HCT116 (cell line): ENCODE measurements around the gene ELFN2. TPM values are rescaled to one million over a fixed set of nuclear protein-coding genes. Genes with fewer than 3 reads are reported as not detected.

Experiments
- ATAC-seq: fragments of 200-7000 bp; cut with Tn5 transposase; 2 replicates; pipeline ENCODE4 v1.9.1; 2020; ENCODE audit warnings: mild to moderate bottlenecking, moderate library complexity
- BruUV-seq: library from RNA; stranded (reverse); fragments of 400-500 nt; replicated peaks from 2 replicates; lab custom pipeline; 2021; lab: Mats Ljungman, UMichigan
- CTCF ChIA-PET: fragments of 300-600 bp; sonication (Branson Sonifier 250); formaldehyde crosslinking; loops from one replicate; lab custom pipeline; 2021; ENCODE audit warnings: antibody characterized with exemption; lab: Charles Lee
- POLR2A ChIA-PET: fragments of 300-600, 350-600 bp; sonication (Branson Sonifier 250); formaldehyde crosslinking; loops from one replicate; lab custom pipeline; 2021; ENCODE audit warnings: antibody characterized with exemption; lab: Charles Lee
- RAD21 ChIA-PET, 2 experiments: fragments of 300-600 bp; sonication (Branson Sonifier 250); formaldehyde crosslinking; loops; one replicate each; lab custom pipeline; 2023; ENCODE audit warnings: low total read pairs in 2 of 2; ENCODE audit not compliant: uncharacterized antibody in 2 of 2, unreplicated experiment in 2 of 2, low non-redundant PET in 1 of 2; lab: Charles Lee
- DNase-seq: peaks from one replicate; pipeline ENCODE4 v3.0.0-alpha.2; 2010; ENCODE audit warnings: low read depth, low spot score
- H2AFZ ChIP-seq: fragments of 200-600 bp; shearing (Covaris generic), sonication (generic); 2 replicates; pipeline ENCODE4 v1.6.1; 2017; ENCODE audit warnings: low read depth, mixed run types, mixed read lengths, antibody characterized with exemption, low read length; ENCODE audit not compliant: poor library complexity, severe bottlenecking
- H3K27ac ChIP-seq: 2 replicates; pipeline ENCODE4 v1.5.1; 2012; ENCODE audit warnings: low read depth, low read length
- H3K27me3 ChIP-seq: fragments of 200-600 bp; sonication (generic); 2 replicates; pipeline ENCODE4 v1.6.1; 2016; ENCODE audit warnings: mixed run types, low read length, mixed read lengths; ENCODE audit not compliant: insufficient read depth
- H3K36me3 ChIP-seq, 2 experiments: fragments of 200-500 bp in 1 of 2; fragments of 200-600 bp in 1 of 2; sonication (Bioruptor generic) in 1 of 2; sonication (generic) in 1 of 2; 2 replicates each; pipeline versions ENCODE4 v1.5.1 to v1.6.1; 2014 to 2016; ENCODE audit warnings: low read length in 2 of 2, inconsistent platforms in 1 of 2, mixed read lengths in 1 of 2, mixed run types in 1 of 2; ENCODE audit not compliant: insufficient read depth in 2 of 2, control insufficient read depth in 1 of 2
- H3K4me1 ChIP-seq, 2 experiments: fragments of 200-600 bp in 1 of 2; sonication (generic) in 1 of 2; 2 replicates each; pipeline versions ENCODE4 v1.5.1 to v1.6.1; 2012 to 2017; ENCODE audit warnings: low read length in 2 of 2, inconsistent platforms in 1 of 2, mild to moderate bottlenecking in 1 of 2, mixed read lengths in 1 of 2, mixed run types in 1 of 2, moderate library complexity in 1 of 2; ENCODE audit not compliant: insufficient read depth in 2 of 2, control insufficient read depth in 1 of 2
- H3K4me2 ChIP-seq: fragments of 200-600 bp; sonication (generic); 2 replicates; pipeline ENCODE4 v1.6.1; 2017; ENCODE audit warnings: mixed run types, low read length, mixed read lengths
- H3K4me3 ChIP-seq, 2 experiments: fragments of 200-600 bp in 1 of 2; sonication (generic) in 1 of 2; replicated peaks in 1 of 2; 2 replicates each; pipeline ENCODE4 v1.5.1; 2011 to 2016; ENCODE audit warnings: low read length in 2 of 2, control low read depth in 1 of 2, low read depth in 1 of 2, mild to moderate bottlenecking in 1 of 2, mixed read lengths in 1 of 2, mixed run types in 1 of 2
- H3K79me2 ChIP-seq: fragments of 200-600 bp; sonication (generic); 2 replicates; pipeline ENCODE4 v1.6.1; 2017; ENCODE audit warnings: mild to moderate bottlenecking, mixed run types, low read length, moderate library complexity, mixed read lengths; ENCODE audit not compliant: insufficient read depth
- H3K9ac ChIP-seq: fragments of 200-600 bp; sonication (generic); 2 replicates; pipeline ENCODE4 v1.6.1; 2016; ENCODE audit warnings: low read length, mixed read lengths
- H3K9me2 ChIP-seq: fragments of 200-600 bp; sonication (generic), shearing (Covaris generic); 2 replicates; pipeline ENCODE4 v1.6.1; 2017; ENCODE audit warnings: mixed run types, mild to moderate bottlenecking, moderate library complexity; ENCODE audit not compliant: insufficient read depth
- H3K9me3 ChIP-seq, 2 experiments: fragments of 200-500 bp in 1 of 2; fragments of 200-600 bp in 1 of 2; sonication (Bioruptor generic) in 1 of 2; sonication (generic) in 1 of 2; 2 replicates each; pipeline ENCODE4 v1.6.1; 2014 to 2017; ENCODE audit warnings: low read length in 2 of 2, mixed read lengths in 2 of 2, inconsistent platforms in 1 of 2, low read depth in 1 of 2, mild to moderate bottlenecking in 1 of 2, mixed run types in 1 of 2, moderate library complexity in 1 of 2; ENCODE audit not compliant: control insufficient read depth in 1 of 2, insufficient read depth in 1 of 2
- H4K20me1 ChIP-seq: fragments of 200-600 bp; sonication (generic), shearing (Covaris generic); 2 replicates; pipeline ENCODE4 v1.6.1; 2017; ENCODE audit warnings: mixed run types, mild to moderate bottlenecking, moderate library complexity; ENCODE audit not compliant: insufficient read depth
- CBX3 ChIP-seq: IDR thresholded peaks from 2 replicates; pipeline ENCODE4 v1.6.1; 2012; ENCODE audit warnings: low read depth
- CEBPB ChIP-seq: IDR thresholded peaks from 2 replicates; pipeline ENCODE4 v1.6.1; 2012; ENCODE audit warnings: low read depth
- ELF1 ChIP-seq: IDR thresholded peaks from 2 replicates; pipeline ENCODE4 v1.6.1; 2012; ENCODE audit warnings: low read depth, borderline replicate concordance
- EZH2 ChIP-seq: fragments of 200-600 bp; sonication (generic); IDR thresholded peaks from 2 replicates; pipeline ENCODE4 v1.6.1; 2017; ENCODE audit warnings: antibody characterized with exemption, mixed run types
- JUND ChIP-seq: IDR thresholded peaks from 2 replicates; pipeline ENCODE4 v1.6.1; 2012
- MAX ChIP-seq: IDR thresholded peaks from 2 replicates; pipeline ENCODE4 v1.6.1; 2012
- POLR2A ChIP-seq: IDR thresholded peaks from 2 replicates; pipeline ENCODE4 v1.7.0; 2011; ENCODE audit warnings: borderline replicate concordance; ENCODE audit not compliant: insufficient read depth, insufficient read length; ENCODE audit errors: extremely low read depth
- RAD21 ChIP-seq: IDR thresholded peaks from 2 replicates; pipeline ENCODE4 v1.6.1; 2012; ENCODE audit warnings: low read depth, mild to moderate bottlenecking
- REST ChIP-seq: IDR thresholded peaks from 2 replicates; pipeline ENCODE4 v1.6.1; 2012; ENCODE audit warnings: low read depth
- SIN3A ChIP-seq: IDR thresholded peaks from 2 replicates; pipeline ENCODE4 v1.6.1; 2012; ENCODE audit warnings: low read depth
- SRF ChIP-seq: IDR thresholded peaks from 2 replicates; pipeline ENCODE4 v1.6.1; 2012; ENCODE audit warnings: low read depth
- ZFX ChIP-seq: fragments of 450-650 bp; IDR thresholded peaks from 2 replicates; pipeline ENCODE4 v1.6.1; 2017
- ZNF274 ChIP-seq: fragments of 200-500 bp; sonication (Bioruptor generic); IDR thresholded peaks from 2 replicates; pipeline ENCODE4 v1.6.1; 2014; ENCODE audit warnings: mild to moderate bottlenecking, low read depth, low read length, inconsistent platforms
- intact Hi-C: fragments of 100-400 bp; cut with micrococcal nuclease; formaldehyde crosslinking; loops from 2 replicates; pipeline ENCODE4 v1.10.0; 2022
- total RNA-seq: library from RNA; stranded (reverse); gene quantifications from one replicate; pipeline ENCODE4 v1.2.1, GENCODE V29; 2021; ENCODE audit not compliant: unreplicated experiment
- TF ChIP-seq, protein P1 (sequence below): IDR thresholded peaks from 2 replicates; pipeline ENCODE4 v1.6.1; 2012

Gene ELFN2
- total RNA-seq, 1 experiment from 2014 or later: 45.4 TPM

GRCh38 chr22:37393746-37394145 is 33.5 kb downstream of the ELFN2 start:
- no peaks in the 10 kb centered on the region for H3K9me2 ChIP-seq
- intact Hi-C loops: no loop called here
- CTCF ChIA-PET: no interaction called here
- peaks cover 23% of the 10 kb centered on the region; the same call in 1 of the 2 replicates for H3K79me2 ChIP-seq
- no peaks in the 10 kb centered on the region for H3K27me3 ChIP-seq
- H2AFZ ChIP-seq: no peak overlapping the region
- POLR2A ChIA-PET: no interaction called here
- H3K9me3 ChIP-seq: no peaks in the 10 kb centered on the region
- TF ChIP-seq JUND: no peak
- TF ChIP-seq ZNF274: no peak
- no peak for TF ChIP-seq MAX
- no peak for TF ChIP-seq RAD21
- TF ChIP-seq REST: no peak
- TF ChIP-seq CEBPB: no peak
- TF ChIP-seq, protein P1, sequence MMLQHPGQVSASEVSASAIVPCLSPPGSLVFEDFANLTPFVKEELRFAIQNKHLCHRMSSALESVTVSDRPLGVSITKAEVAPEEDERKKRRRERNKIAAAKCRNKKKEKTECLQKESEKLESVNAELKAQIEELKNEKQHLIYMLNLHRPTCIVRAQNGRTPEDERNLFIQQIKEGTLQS: no peak
- TF ChIP-seq POLR2A: no peak
- no peak for TF ChIP-seq SIN3A
- no peak for TF ChIP-seq EZH2
- no peak for TF ChIP-seq ELF1
- TF ChIP-seq CBX3: no peak
- TF ChIP-seq ZFX: no peak
- TF ChIP-seq SRF: no peak
- no peak overlapping the region for H3K4me2 ChIP-seq
- no peak for DNase-seq
- H3K4me1 ChIP-seq: peaks cover 0 to 3% of the 10 kb centered on the region in 2 experiments; a peak in 1 of 4 replicates
- H3K27ac ChIP-seq: no peak overlapping the region
- no peak for ATAC-seq
- RAD21 ChIA-PET: no interaction called here
- H3K9ac ChIP-seq: no peak overlapping the region
- H3K36me3 ChIP-seq: 0 out of 4 replicates have a peak, but pooled peaks cover 0 to 3% of the 10 kb centered on the region in 2 experiments
- BruUV-seq: no TSS peak
- H4K20me1 ChIP-seq: no peaks in the 10 kb centered on the region
- no peak overlapping the region for H3K4me3 ChIP-seq
